Esophagus muscularis mucosa (tissue), 3 donors: Measurements from ENCODE around the gene ASIC2.

Source experiments
- CTCF ChIP-seq, 3 experiments: fragments of 200-600 bp in 2 of 3; fragments of 450-650 bp in 1 of 3; sonication (generic) in 2 of 3; IDR thresholded peaks; one replicate each; pipeline ENCODE4 v1.5.1; 2017 to 2019; ENCODE audit warnings: antibody characterized with exemption in 3 of 3, mild to moderate bottlenecking in 2 of 3, moderate library complexity in 1 of 3
- POLR2A ChIP-seq: fragments of 450-650 bp; IDR thresholded peaks from one replicate; pipeline ENCODE4 v1.6.1; 2017; ENCODE audit warnings: antibody characterized with exemption, moderate library complexity, mild to moderate bottlenecking, low read depth

GRCh38 chr17:33334703-33335102 is 41.6 kb upstream of the ASIC2 start:
- TF ChIP-seq CTCF (IDR thresholded peaks at IDR 0.05), result no peak
- no peak for TF ChIP-seq POLR2A
